SHP77 (cell line): Measurements from ENCODE around the gene ALG6.
"Not testable (repeated sequence)": the region's sequence is repeated elsewhere in the genome, so short reads cannot be mapped to it uniquely, and the experiment has no call there.

Experiments used
- DNase-seq, 2 experiments: peaks; one replicate each; lab custom pipeline; 2025; lab: John Stamatoyannopoulos, UW

Gene ALG6

GRCh38 chr1:63414691-63415365 lies 47.4 kb downstream of the ALG6 start:
- DNase-seq, result no peak

- DNase-seq, result no peak
Observed at GRCh38 chr1:63418101-63418500, 50.7 kb downstream of the ALG6 start.

GRCh38 chr1:63420746-63421145 lies 53.3 kb downstream of the ALG6 start:
- not testable (repeated sequence) for DNase-seq

- no peak for DNase-seq
Observed at GRCh38 chr1:63423649-63424048, 56.2 kb downstream of the ALG6 start.

GRCh38 chr1:63428815-63429214 lies 61.4 kb downstream of the ALG6 start:
- no peak for DNase-seq

- no peak for DNase-seq
Observed at GRCh38 chr1:63429281-63429680, 61.9 kb downstream of the ALG6 start.

GRCh38 chr1:63435161-63435560 lies 67.7 kb downstream of the ALG6 start:
- no peak for DNase-seq

GRCh38 chr1:63442141-63442475 lies 74.7 kb downstream of the ALG6 start:
- no peak for DNase-seq

- DNase-seq, result no peak
Observed at GRCh38 chr1:63448731-63449246, 81.4 kb downstream of the ALG6 start.

GRCh38 chr1:63450416-63450815 lies 83.0 kb downstream of the ALG6 start:
- no peak for DNase-seq

- DNase-seq, result no peak
Observed at GRCh38 chr1:63453232-63453631, 85.8 kb downstream of the ALG6 start.

- DNase-seq, result no peak
Observed at GRCh38 chr1:63454269-63454668, 86.8 kb downstream of the ALG6 start.

GRCh38 chr1:63458750-63459149 lies 91.3 kb downstream of the ALG6 start:
- no peak for DNase-seq

- no peak for DNase-seq
Observed at GRCh38 chr1:63461661-63462230, 94.3 kb downstream of the ALG6 start.

GRCh38 chr1:63463248-63463647 lies 95.8 kb downstream of the ALG6 start:
- no peak for DNase-seq

GRCh38 chr1:63466181-63466580 lies 98.8 kb downstream of the ALG6 start:
- no peak for DNase-seq

GRCh38 chr1:63466759-63467158 lies 99.3 kb downstream of the ALG6 start:
- no peak for DNase-seq

- not testable (repeated sequence) for DNase-seq
Observed at GRCh38 chr1:63468683-63469082, 101.3 kb downstream of the ALG6 start.

GRCh38 chr1:63475761-63476160 lies 108.3 kb downstream of the ALG6 start:
- DNase-seq, result no peak

GRCh38 chr1:63480057-63480456 lies 112.6 kb downstream of the ALG6 start:
- DNase-seq, result no peak

- DNase-seq, result no peak
Observed at GRCh38 chr1:63486629-63487028, 119.2 kb downstream of the ALG6 start.

GRCh38 chr1:63487336-63488065 lies 120.1 kb downstream of the ALG6 start:
- DNase-seq, result no peak
